Activated naive CD8-positive, alpha-beta T cell treated with anti-CD3 and anti-CD28 coated beads for 36 hours (primary cell): ENCODE data around the gene CD79B. TPM values are rescaled to one million over a fixed set of nuclear protein-coding genes. Genes with fewer than 3 reads are reported as not detected.
"Not testable (repeated sequence)": the region's sequence is repeated elsewhere in the genome, so short reads cannot be mapped to it uniquely, and the experiment has no call there.

ENCODE experiments used
- DNase-seq: peaks from one replicate; pipeline ENCODE4 v3.0.0; 2021
- H3K27ac Mint-ChIP-seq: one replicate; pipeline ENCODE4 v1.8.0; 2022; ENCODE audit warnings: mild to moderate bottlenecking, moderate library complexity, mixed read lengths
- H3K27me3 Mint-ChIP-seq: one replicate; pipeline ENCODE4 v1.8.0; 2022; ENCODE audit warnings: mild to moderate bottlenecking, mixed read lengths
- H3K36me3 Mint-ChIP-seq: one replicate; pipeline ENCODE4 v1.8.0; 2021; ENCODE audit warnings: mild to moderate bottlenecking, mixed read lengths
- H3K4me1 Mint-ChIP-seq: one replicate; pipeline ENCODE4 v1.8.0; 2021; ENCODE audit warnings: mixed read lengths
- H3K4me3 Mint-ChIP-seq: one replicate; pipeline ENCODE4 v1.8.0; 2022; ENCODE audit warnings: mild to moderate bottlenecking, moderate library complexity, mixed read lengths
- H3K9me3 Mint-ChIP-seq: one replicate; pipeline ENCODE4 v1.8.0; 2022; ENCODE audit warnings: mixed read lengths
- total RNA-seq, 2 experiments: library from RNA; stranded (reverse); gene quantifications; one replicate each; pipeline ENCODE4 v1.2.3, GENCODE V29; 2021

CD79B gene
- total RNA-seq, 2 experiments from 2014 or later: 28.8 to 30.5 TPM

GRCh38 chr17:63929860-63930766 is 2.0 kb downstream of the CD79B start:
- Mint-ChIP-seq H3K27ac (no peak overlapping the region), H3K4me1 (peaks cover 20% of the 10 kb centered on the region), H3K9me3 (no peaks in the 10 kb centered on the region), H3K27me3 (no peaks in the 10 kb centered on the region), H3K36me3 (no peaks in the 10 kb centered on the region), H3K4me3 (no peak overlapping the region)
- DNase-seq: no peak

GRCh38 chr17:63928966-63929695 is 3.0 kb downstream of the CD79B start:
- Mint-ChIP-seq H3K4me3 (no peak overlapping the region), H3K9me3 (no peaks in the 10 kb centered on the region), H3K4me1 (peaks cover 20% of the 10 kb centered on the region), H3K27ac (no peak overlapping the region), H3K36me3 (no peaks in the 10 kb centered on the region), H3K27me3 (no peaks in the 10 kb centered on the region)
- no peak for DNase-seq

- H3K27me3 Mint-ChIP-seq: no peaks in the 10 kb centered on the region
- no peaks in the 10 kb centered on the region for H3K36me3 Mint-ChIP-seq
- no peak for DNase-seq
- H3K4me3 Mint-ChIP-seq: no peak overlapping the region
- H3K4me1 Mint-ChIP-seq: peaks cover 20% of the 10 kb centered on the region
- no peaks in the 10 kb centered on the region for H3K9me3 Mint-ChIP-seq
- H3K27ac Mint-ChIP-seq: no peak overlapping the region
Measured at GRCh38 chr17:63928172-63928666, 3.9 kb downstream of the CD79B start.

- H3K27ac Mint-ChIP-seq: no peak overlapping the region
- H3K4me1 Mint-ChIP-seq: peaks cover 15% of the 10 kb centered on the region
- no peaks in the 10 kb centered on the region for H3K27me3 Mint-ChIP-seq
- no peak overlapping the region for H3K4me3 Mint-ChIP-seq
- no peak for DNase-seq
- no peaks in the 10 kb centered on the region for H3K36me3 Mint-ChIP-seq
- no peaks in the 10 kb centered on the region for H3K9me3 Mint-ChIP-seq
Measured at GRCh38 chr17:63927464-63928171, 4.5 kb downstream of the CD79B start.

- H3K36me3 Mint-ChIP-seq: no peaks in the 10 kb centered on the region
- H3K9me3 Mint-ChIP-seq: no peaks in the 10 kb centered on the region
- H3K4me1 Mint-ChIP-seq: peaks cover 5% of the 10 kb centered on the region
- no peak overlapping the region for H3K27ac Mint-ChIP-seq
- DNase-seq: no peak
- H3K27me3 Mint-ChIP-seq: no peaks in the 10 kb centered on the region
- no peak overlapping the region for H3K4me3 Mint-ChIP-seq
Measured at GRCh38 chr17:63926164-63926563, 6.0 kb downstream of the CD79B start.

- peak overlapping the region; percentile 25 for H3K27ac Mint-ChIP-seq
- H3K4me1 Mint-ChIP-seq: no peaks in the 10 kb centered on the region
- no peaks in the 10 kb centered on the region for H3K36me3 Mint-ChIP-seq
- no peaks in the 10 kb centered on the region for H3K9me3 Mint-ChIP-seq
- no peak for DNase-seq
- H3K4me3 Mint-ChIP-seq: no peak overlapping the region
- H3K27me3 Mint-ChIP-seq: no peaks in the 10 kb centered on the region
Measured at GRCh38 chr17:63925615-63926014, 6.5 kb downstream of the CD79B start.

- not testable (repeated sequence) for H3K27me3 Mint-ChIP-seq, H3K4me1 Mint-ChIP-seq, H3K27ac Mint-ChIP-seq, H3K9me3 Mint-ChIP-seq, H3K36me3 Mint-ChIP-seq, DNase-seq, H3K4me3 Mint-ChIP-seq
Measured at GRCh38 chr17:63922402-63922801, 9.7 kb downstream of the CD79B start.

- H3K4me3 Mint-ChIP-seq, H3K9me3 Mint-ChIP-seq, H3K36me3 Mint-ChIP-seq, H3K27ac Mint-ChIP-seq, H3K4me1 Mint-ChIP-seq, H3K27me3 Mint-ChIP-seq, DNase-seq: not testable (repeated sequence)
Measured at GRCh38 chr17:63920779-63921178, 11.4 kb downstream of the CD79B start.

- not testable (repeated sequence) for H3K9me3 Mint-ChIP-seq, H3K4me3 Mint-ChIP-seq, H3K36me3 Mint-ChIP-seq, H3K27ac Mint-ChIP-seq, H3K4me1 Mint-ChIP-seq, DNase-seq, H3K27me3 Mint-ChIP-seq
Measured at GRCh38 chr17:63920050-63920449, 12.1 kb downstream of the CD79B start.

GRCh38 chr17:63919311-63919723 is 12.8 kb downstream of the CD79B start:
- H3K27me3 Mint-ChIP-seq: peaks cover 5% of the 10 kb centered on the region
- H3K27ac Mint-ChIP-seq: no peak overlapping the region
- DNase-seq: peak; percentile 64
- H3K4me3 Mint-ChIP-seq: no peak overlapping the region
- no peaks in the 10 kb centered on the region for H3K9me3 Mint-ChIP-seq
- peaks cover 4% of the 10 kb centered on the region for H3K4me1 Mint-ChIP-seq
- no peaks in the 10 kb centered on the region for H3K36me3 Mint-ChIP-seq

- H3K27ac Mint-ChIP-seq, H3K27me3 Mint-ChIP-seq, H3K9me3 Mint-ChIP-seq, H3K36me3 Mint-ChIP-seq, H3K4me1 Mint-ChIP-seq, DNase-seq, H3K4me3 Mint-ChIP-seq: not testable (repeated sequence)
Measured at GRCh38 chr17:63918789-63919305, 13.3 kb downstream of the CD79B start, which contains the start of gene GH1. GH1 (minus strand) TSS chr17:63918839; CDS start chr17:63918776, 63 bp downstream.

GRCh38 chr17:63918305-63918704 is 13.8 kb downstream of the CD79B start:
- Mint-ChIP-seq H3K4me3 (no peak overlapping the region), H3K4me1 (peaks cover 4% of the 10 kb centered on the region), H3K9me3 (no peaks in the 10 kb centered on the region), H3K27me3 (peaks cover 5% of the 10 kb centered on the region), H3K27ac (no peak overlapping the region), H3K36me3 (no peaks in the 10 kb centered on the region)
- no peak for DNase-seq

GRCh38 chr17:63917646-63918045 is 14.5 kb downstream of the CD79B start:
- Mint-ChIP-seq H3K27me3 (peaks cover 5% of the 10 kb centered on the region), H3K4me1 (peaks cover 4% of the 10 kb centered on the region), H3K9me3 (no peaks in the 10 kb centered on the region), H3K4me3 (no peak overlapping the region), H3K27ac (no peak overlapping the region), H3K36me3 (no peaks in the 10 kb centered on the region)
- DNase-seq: no peak

- H3K36me3 Mint-ChIP-seq, H3K4me3 Mint-ChIP-seq, DNase-seq, H3K27me3 Mint-ChIP-seq, H3K9me3 Mint-ChIP-seq, H3K27ac Mint-ChIP-seq, H3K4me1 Mint-ChIP-seq: not testable (repeated sequence)
Measured at GRCh38 chr17:63917206-63917605, 14.9 kb downstream of the CD79B start.
